GM19438 (cell line): Measurements from ENCODE around the gene CENPM.
"Not testable (repeated sequence)": the region's sequence is repeated elsewhere in the genome, so short reads cannot be mapped to it uniquely, and the experiment has no call there.

ENCODE experiments used
- ATAC-seq: cut with Tn5 transposase; IDR thresholded peaks from one replicate; pipeline ENCODE4 v1.9.1; 2021; ENCODE audit warnings: low read depth; ENCODE audit not compliant: unreplicated experiment

Gene CENPM

GRCh38 chr22:41966607-41967240, 19.8 kb upstream of the CENPM start:
- no peak for ATAC-seq

GRCh38 chr22:41966225-41966606, 19.3 kb upstream of the CENPM start:
- no peak for ATAC-seq

GRCh38 chr22:41964112-41964491, 17.1 kb upstream of the CENPM start:
- no peak for ATAC-seq

GRCh38 chr22:41963453-41964111, 16.6 kb upstream of the CENPM start:
- ATAC-seq = no peak

- ATAC-seq = no peak
Measured at GRCh38 chr22:41957941-41958556, 11.1 kb upstream of the CENPM start.

GRCh38 chr22:41952713-41953112, 5.8 kb upstream of the CENPM start:
- ATAC-seq = no peak

- no peak for ATAC-seq
Measured at GRCh38 chr22:41951898-41952474, 5.0 kb upstream of the CENPM start, which contains the start of gene SMIM45. TSS of gene SMIM45 (plus strand) at chr22:41952150.

GRCh38 chr22:41949297-41949965, 2.5 kb upstream of the CENPM start:
- ATAC-seq = no peak

GRCh38 chr22:41948928-41949296, 2.0 kb upstream of the CENPM start:
- ATAC-seq = not testable (repeated sequence)

- ATAC-seq = no peak
Measured at GRCh38 chr22:41948142-41948541, 1.2 kb upstream of the CENPM start.

GRCh38 chr22:41947424-41948080, 600 bp upstream of the CENPM start:
- ATAC-seq = no peak

GRCh38 chr22:41943661-41944209, 3.2 kb downstream of the CENPM start:
- no peak for ATAC-seq

- no peak for ATAC-seq
Measured at GRCh38 chr22:41940832-41941765, 5.9 kb downstream of the CENPM start.

- peak; percentile 48 for ATAC-seq
Measured at GRCh38 chr22:41939981-41940831, 6.7 kb downstream of the CENPM start.

- no peak for ATAC-seq
Measured at GRCh38 chr22:41936894-41937169, 10.1 kb downstream of the CENPM start.

- no peak for ATAC-seq
Measured at GRCh38 chr22:41935509-41935908, 11.4 kb downstream of the CENPM start.

GRCh38 chr22:41935015-41935351, 12.0 kb downstream of the CENPM start:
- ATAC-seq = no peak

GRCh38 chr22:41934284-41935014, 12.5 kb downstream of the CENPM start:
- ATAC-seq = no peak
